Vagina (tissue), 2 donors: ENCODE results near the gene PSMG2.

Experiments
- POLR2A ChIP-seq, 2 donors: fragments of 450-650 bp; IDR thresholded peaks; one replicate each; pipeline ENCODE4 v1.6.1; 2017; ENCODE audit warnings: antibody characterized with exemption in 2 of 2, mild to moderate bottlenecking in 2 of 2, moderate library complexity in 2 of 2
- TF ChIP-seq, protein P1 (sequence below), 3 experiments: fragments of 450-650 bp in 2 of 3; fragments of 200-600 bp in 1 of 3; sonication (generic) in 1 of 3; IDR thresholded peaks; one replicate each; pipeline ENCODE4 v1.5.1; 2017 to 2019; ENCODE audit warnings: antibody characterized with exemption in 3 of 3, mild to moderate bottlenecking in 2 of 3, moderate library complexity in 2 of 3

- TF ChIP-seq, protein P1, sequence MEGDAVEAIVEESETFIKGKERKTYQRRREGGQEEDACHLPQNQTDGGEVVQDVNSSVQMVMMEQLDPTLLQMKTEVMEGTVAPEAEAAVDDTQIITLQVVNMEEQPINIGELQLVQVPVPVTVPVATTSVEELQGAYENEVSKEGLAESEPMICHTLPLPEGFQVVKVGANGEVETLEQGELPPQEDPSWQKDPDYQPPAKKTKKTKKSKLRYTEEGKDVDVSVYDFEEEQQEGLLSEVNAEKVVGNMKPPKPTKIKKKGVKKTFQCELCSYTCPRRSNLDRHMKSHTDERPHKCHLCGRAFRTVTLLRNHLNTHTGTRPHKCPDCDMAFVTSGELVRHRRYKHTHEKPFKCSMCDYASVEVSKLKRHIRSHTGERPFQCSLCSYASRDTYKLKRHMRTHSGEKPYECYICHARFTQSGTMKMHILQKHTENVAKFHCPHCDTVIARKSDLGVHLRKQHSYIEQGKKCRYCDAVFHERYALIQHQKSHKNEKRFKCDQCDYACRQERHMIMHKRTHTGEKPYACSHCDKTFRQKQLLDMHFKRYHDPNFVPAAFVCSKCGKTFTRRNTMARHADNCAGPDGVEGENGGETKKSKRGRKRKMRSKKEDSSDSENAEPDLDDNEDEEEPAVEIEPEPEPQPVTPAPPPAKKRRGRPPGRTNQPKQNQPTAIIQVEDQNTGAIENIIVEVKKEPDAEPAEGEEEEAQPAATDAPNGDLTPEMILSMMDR (IDR thresholded peaks at IDR 0.05), result no peak
- TF ChIP-seq POLR2A (IDR thresholded peaks at IDR 0.05), result no peak
Measured at GRCh38 chr18:12769644-12770440, 67.0 kb downstream of the PSMG2 start.
